Measurements from ENCODE around the gene MINAR1.

The MINAR1 gene

GRCh38 chr15:79466488-79466887 lies 34.4 kb downstream of the MINAR1 start:
- Histone ChIP-seq H4K12ac (ENCODE audit: low read depth, low read length) (no peak overlapping the region), H3K4me3 (ENCODE audit: low read depth, low read length) (no peak overlapping the region), H3K4me1 (ENCODE audit: control insufficient read depth in 1 of 2, insufficient read depth in 2 of 2, low read length in 2 of 2) (no peaks in the 10 kb centered on the region), H2BK120ac (ENCODE audit: insufficient read depth, low read length, poor library complexity) (no peak overlapping the region), H2BK12ac (ENCODE audit: low read length) (no peak overlapping the region), H3K4me2 (ENCODE audit: low read length) (no peak overlapping the region), H3K79me1 (ENCODE audit: low read length) (no peaks in the 10 kb centered on the region), H2BK5ac (ENCODE audit: low read depth, low read length, poor library complexity) (no peak overlapping the region), H3K18ac (ENCODE audit: low read length) (no peak overlapping the region), H2AK5ac (ENCODE audit: low read length) (no peak overlapping the region), H3K27ac (ENCODE audit: low read depth, low read length) (no peak overlapping the region), H3K4ac (ENCODE audit: low read depth, low read length) (no peak overlapping the region), H3K79me2 (ENCODE audit: control insufficient read depth, insufficient read depth, low read length, poor library complexity) (no peaks in the 10 kb centered on the region), H4K8ac (ENCODE audit: low read depth, low read length) (no peak overlapping the region), H2AFZ (ENCODE audit: insufficient read depth, low read length, poor library complexity) (no peak overlapping the region), H3K14ac (ENCODE audit: low read length) (no peak overlapping the region), H3K9me3 (ENCODE audit: insufficient read depth, low read depth, low read length) (no peaks in the 10 kb centered on the region), H3K9ac (ENCODE audit: low read length) (no peak overlapping the region), H3K36me3 (ENCODE audit: control insufficient read depth in 1 of 2, insufficient read depth in 2 of 2, low read length in 2 of 2) (peaks cover 0 to 2% of the 10 kb centered on the region in 2 experiments), H3K27me3 (ENCODE audit: insufficient read depth, low read length) (no peaks in the 10 kb centered on the region), H3K23ac (ENCODE audit: low read length) (no peak overlapping the region), H4K91ac (ENCODE audit: low read depth, low read length) (no peak overlapping the region)
- no CpG with 5 or more reads among the region's 3 CpGs for WGBS (ENCODE audit: extremely low coverage, insufficient coverage, insufficient read length)
- DNase-seq = peak; percentile 30 to 54

- WGBS (ENCODE audit: extremely low coverage, insufficient coverage, insufficient read length) = no CpG with 5 or more reads among the region's 17 CpGs
- H3K9me3 ChIP-seq (ENCODE audit: insufficient read depth, low read depth, low read length) = no peaks in the 10 kb centered on the region
- no peak overlapping the region for H2BK12ac ChIP-seq (ENCODE audit: low read length)
- no peak overlapping the region for H3K23ac ChIP-seq (ENCODE audit: low read length)
- no peak overlapping the region for H3K18ac ChIP-seq (ENCODE audit: low read length)
- H3K4ac ChIP-seq (ENCODE audit: low read depth, low read length) = no peak overlapping the region
- no peaks in the 10 kb centered on the region for H3K79me2 ChIP-seq (ENCODE audit: control insufficient read depth, insufficient read depth, low read length, poor library complexity)
- H3K4me2 ChIP-seq (ENCODE audit: low read length) = no peak overlapping the region
- H3K4me1 ChIP-seq (ENCODE audit: control insufficient read depth in 1 of 2, insufficient read depth in 2 of 2, low read length in 2 of 2) = no peaks in the 10 kb centered on the region
- no peak overlapping the region for H2AK5ac ChIP-seq (ENCODE audit: low read length)
- no peak overlapping the region for H3K9ac ChIP-seq (ENCODE audit: low read length)
- no peak overlapping the region for H3K27ac ChIP-seq (ENCODE audit: low read depth, low read length)
- no peaks in the 10 kb centered on the region for H3K79me1 ChIP-seq (ENCODE audit: low read length)
- H3K4me3 ChIP-seq (ENCODE audit: low read depth, low read length) = no peak overlapping the region
- H3K27me3 ChIP-seq (ENCODE audit: insufficient read depth, low read length) = no peaks in the 10 kb centered on the region
- no peak overlapping the region for H2AFZ ChIP-seq (ENCODE audit: insufficient read depth, low read length, poor library complexity)
- no peak overlapping the region for H2BK5ac ChIP-seq (ENCODE audit: low read depth, low read length, poor library complexity)
- no peak overlapping the region for H2BK120ac ChIP-seq (ENCODE audit: insufficient read depth, low read length, poor library complexity)
- H4K8ac ChIP-seq (ENCODE audit: low read depth, low read length) = no peak overlapping the region
- H4K12ac ChIP-seq (ENCODE audit: low read depth, low read length) = no peak overlapping the region
- H4K91ac ChIP-seq (ENCODE audit: low read depth, low read length) = no peak overlapping the region
- H3K14ac ChIP-seq (ENCODE audit: low read length) = no peak overlapping the region
- DNase-seq = peak; percentile 85 to 95
- peaks cover 0 to 2% of the 10 kb centered on the region in 2 experiments for H3K36me3 ChIP-seq (ENCODE audit: control insufficient read depth in 1 of 2, insufficient read depth in 2 of 2, low read length in 2 of 2)
Measured at GRCh38 chr15:79467865-79468586, 35.9 kb downstream of the MINAR1 start.

GRCh38 chr15:79472446-79472845 lies 40.3 kb downstream of the MINAR1 start:
- H4K91ac ChIP-seq (ENCODE audit: low read depth, low read length) = no peak overlapping the region
- no peak overlapping the region for H2BK12ac ChIP-seq (ENCODE audit: low read length)
- no peak overlapping the region for H3K14ac ChIP-seq (ENCODE audit: low read length)
- no peak overlapping the region for H2BK120ac ChIP-seq (ENCODE audit: insufficient read depth, low read length, poor library complexity)
- no peak overlapping the region for H3K4me3 ChIP-seq (ENCODE audit: low read depth, low read length)
- no peak overlapping the region for H2AK5ac ChIP-seq (ENCODE audit: low read length)
- H4K8ac ChIP-seq (ENCODE audit: low read depth, low read length) = no peak overlapping the region
- no peaks in the 10 kb centered on the region for H3K27me3 ChIP-seq (ENCODE audit: insufficient read depth, low read length)
- H3K4me1 ChIP-seq (ENCODE audit: control insufficient read depth in 1 of 2, insufficient read depth in 2 of 2, low read length in 2 of 2) = no peaks in the 10 kb centered on the region
- no peak overlapping the region for H3K4ac ChIP-seq (ENCODE audit: low read depth, low read length)
- no peak for DNase-seq
- no peak overlapping the region for H2BK5ac ChIP-seq (ENCODE audit: low read depth, low read length, poor library complexity)
- H2AFZ ChIP-seq (ENCODE audit: insufficient read depth, low read length, poor library complexity) = no peak overlapping the region
- H3K79me1 ChIP-seq (ENCODE audit: low read length) = no peaks in the 10 kb centered on the region
- no peak overlapping the region for H3K18ac ChIP-seq (ENCODE audit: low read length)
- no CpG with 5 or more reads among the region's 3 CpGs for WGBS (ENCODE audit: extremely low coverage, insufficient coverage, insufficient read length)
- H3K4me2 ChIP-seq (ENCODE audit: low read length) = no peak overlapping the region
- H3K9ac ChIP-seq (ENCODE audit: low read length) = no peak overlapping the region
- no peak overlapping the region for H4K12ac ChIP-seq (ENCODE audit: low read depth, low read length)
- H3K79me2 ChIP-seq (ENCODE audit: control insufficient read depth, insufficient read depth, low read length, poor library complexity) = no peaks in the 10 kb centered on the region
- no peaks in the 10 kb centered on the region for H3K9me3 ChIP-seq (ENCODE audit: insufficient read depth, low read depth, low read length)
- H3K36me3 ChIP-seq (ENCODE audit: control insufficient read depth in 1 of 2, insufficient read depth in 2 of 2, low read length in 2 of 2) = no peaks in the 10 kb centered on the region
- H3K23ac ChIP-seq (ENCODE audit: low read length) = no peak overlapping the region
- no peak overlapping the region for H3K27ac ChIP-seq (ENCODE audit: low read depth, low read length)

- Histone ChIP-seq H3K4me3 (ENCODE audit: low read depth, low read length) (no peak overlapping the region), H4K12ac (ENCODE audit: low read depth, low read length) (no peak overlapping the region), H3K18ac (ENCODE audit: low read length) (no peak overlapping the region), H2BK12ac (ENCODE audit: low read length) (no peak overlapping the region), H3K79me2 (ENCODE audit: control insufficient read depth, insufficient read depth, low read length, poor library complexity) (no peaks in the 10 kb centered on the region), H2BK120ac (ENCODE audit: insufficient read depth, low read length, poor library complexity) (no peak overlapping the region), H2BK5ac (ENCODE audit: low read depth, low read length, poor library complexity) (no peak overlapping the region), H3K27ac (ENCODE audit: low read depth, low read length) (no peak overlapping the region), H2AFZ (ENCODE audit: insufficient read depth, low read length, poor library complexity) (no peak overlapping the region), H3K4me1 (ENCODE audit: control insufficient read depth in 1 of 2, insufficient read depth in 2 of 2, low read length in 2 of 2) (no peaks in the 10 kb centered on the region), H3K23ac (ENCODE audit: low read length) (no peak overlapping the region), H3K4ac (ENCODE audit: low read depth, low read length) (no peak overlapping the region), H2AK5ac (ENCODE audit: low read length) (no peak overlapping the region), H3K14ac (ENCODE audit: low read length) (no peak overlapping the region), H4K8ac (ENCODE audit: low read depth, low read length) (no peak overlapping the region), H3K36me3 (ENCODE audit: control insufficient read depth in 1 of 2, insufficient read depth in 2 of 2, low read length in 2 of 2) (no peaks in the 10 kb centered on the region), H3K9me3 (ENCODE audit: insufficient read depth, low read depth, low read length) (no peaks in the 10 kb centered on the region), H3K4me2 (ENCODE audit: low read length) (no peak overlapping the region), H3K79me1 (ENCODE audit: low read length) (no peaks in the 10 kb centered on the region), H3K27me3 (ENCODE audit: insufficient read depth, low read length) (no peaks in the 10 kb centered on the region), H3K9ac (ENCODE audit: low read length) (no peak overlapping the region), H4K91ac (ENCODE audit: low read depth, low read length) (no peak overlapping the region)
- no peak for DNase-seq
- WGBS (ENCODE audit: extremely low coverage, insufficient coverage, insufficient read length) = no CpG with 5 or more reads among the region's 1 CpG
Measured at GRCh38 chr15:79474252-79474651, 42.1 kb downstream of the MINAR1 start.
